CD4-positive, CD25-positive, alpha-beta regulatory T cell (primary cell): ENCODE data around the gene LMX1A. TPM values are rescaled to one million over a fixed set of nuclear protein-coding genes. Genes with fewer than 3 reads are reported as not detected.

Experiments
- ATAC-seq, 2 donors: fragments of 150-1000 bp; cut with Tn5 transposase; one replicate each; pipeline ENCODE4 v1.10.0; 2021; ENCODE audit warnings: low read depth in 2 of 2, moderate number of reproducible peaks in 2 of 2, moderate library complexity in 1 of 2
- DNase-seq, 3 donors: peaks; one replicate each; pipeline versions ENCODE4 v3.0.0 to v3.0.0-alpha.2; 2012 to 2022; ENCODE audit warnings: mixed read lengths in 1 of 3
- H3K27ac ChIP-seq: one replicate; pipeline ENCODE4 v1.7.0; 2013; ENCODE audit warnings: mild to moderate bottlenecking, low read length; ENCODE audit not compliant: insufficient read depth, poor library complexity, severe bottlenecking
- H3K27me3 ChIP-seq: one replicate; pipeline ENCODE4 v1.7.0; 2013; ENCODE audit warnings: low read length; ENCODE audit not compliant: control insufficient read depth, insufficient read depth
- H3K36me3 ChIP-seq: one replicate; pipeline ENCODE4 v1.7.0; 2013; ENCODE audit warnings: mild to moderate bottlenecking, low read length, moderate library complexity; ENCODE audit not compliant: control insufficient read depth, insufficient read depth
- H3K4me1 ChIP-seq: 2 replicates; pipeline ENCODE4 v1.7.0; 2013; ENCODE audit warnings: mild to moderate bottlenecking, low read length; ENCODE audit not compliant: insufficient read depth, control insufficient read depth, poor library complexity, severe bottlenecking
- H3K4me3 ChIP-seq: one replicate; pipeline ENCODE4 v1.7.0; 2013; ENCODE audit warnings: low read depth, mild to moderate bottlenecking, low read length, moderate library complexity
- H3K9me3 ChIP-seq, 2 experiments: 1 replicate in 1 of 2; 2 replicates in 1 of 2; pipeline ENCODE4 v1.7.0; 2013; ENCODE audit warnings: low read length in 2 of 2, mild to moderate bottlenecking in 1 of 2, moderate library complexity in 1 of 2; ENCODE audit not compliant: control insufficient read depth in 2 of 2
- H3K27ac Mint-ChIP-seq, 3 donors: one replicate each; pipeline ENCODE4 v1.8.0; 2020 to 2022; ENCODE audit warnings: mild to moderate bottlenecking in 3 of 3, mixed read lengths in 3 of 3, moderate library complexity in 2 of 3
- H3K27me3 Mint-ChIP-seq: one replicate; pipeline ENCODE4 v1.8.0; 2022; ENCODE audit warnings: mild to moderate bottlenecking, mixed read lengths
- H3K36me3 Mint-ChIP-seq: one replicate; pipeline ENCODE4 v1.8.0; 2020; ENCODE audit warnings: mixed read lengths
- H3K4me1 Mint-ChIP-seq, 4 donors: one replicate each; pipeline ENCODE4 v1.8.0; 2020 to 2022; ENCODE audit warnings: mixed read lengths in 4 of 4, mild to moderate bottlenecking in 1 of 4
- H3K4me3 Mint-ChIP-seq, 4 donors: one replicate each; pipeline ENCODE4 v1.8.0; 2020 to 2022; ENCODE audit warnings: mild to moderate bottlenecking in 4 of 4, mixed read lengths in 4 of 4, moderate library complexity in 3 of 4
- H3K9me3 Mint-ChIP-seq, 7 donors: one replicate each; pipeline ENCODE4 v1.8.0; 2020 to 2022; ENCODE audit warnings: mixed read lengths in 7 of 7, mild to moderate bottlenecking in 3 of 7, moderate library complexity in 2 of 7
- polyA plus RNA-seq, 4 donors: library from polyadenylated mRNA; unstranded; fragments of 300-500 nt; fragmentation: Illumina TruSeq; gene quantifications; one replicate each; pipeline ENCODE4 v1.2.3, GENCODE V29; 2021
- total RNA-seq: library from RNA; stranded (reverse); gene quantifications from one replicate; pipeline ENCODE4 v1.2.3, GENCODE V29; 2022

The LMX1A gene
- total and polyA plus RNA-seq, 5 donors from 2014 or later: not detected

- Mint-ChIP-seq H3K4me1 (no peaks in the 10 kb centered on the region), H3K27ac (no peak overlapping the region), H3K9me3 (peaks cover 0 to 5% (median 0%) of the 10 kb centered on the region in 7 donors), H3K4me3 (no peak overlapping the region), H3K36me3 (no peaks in the 10 kb centered on the region), H3K27me3 (peaks cover 9% of the 10 kb centered on the region)
- H3K36me3 ChIP-seq: no peaks in the 10 kb centered on the region
- H3K9me3 ChIP-seq: peaks cover 0 to 3% of the 10 kb centered on the region in 2 experiments
- no peak overlapping the region for H3K4me3 ChIP-seq
- ATAC-seq: no peak
- no peaks in the 10 kb centered on the region for H3K4me1 ChIP-seq
- no peak for DNase-seq
- no peaks in the 10 kb centered on the region for H3K27me3 ChIP-seq
- H3K27ac ChIP-seq: no peak overlapping the region
Measured at GRCh38 chr1:165161130-165161529, 195.4 kb downstream of the LMX1A start.

GRCh38 chr1:165153182-165153581 lies 203.3 kb downstream of the LMX1A start:
- DNase-seq: no peak
- Histone ChIP-seq H3K27me3 (no peaks in the 10 kb centered on the region), H3K4me3 (no peak overlapping the region), H3K27ac (no peak overlapping the region), H3K4me1 (no peaks in the 10 kb centered on the region), H3K36me3 (no peaks in the 10 kb centered on the region), H3K9me3 (no peaks in the 10 kb centered on the region)
- Mint-ChIP-seq H3K36me3 (no peaks in the 10 kb centered on the region), H3K27me3 (peaks cover 5% of the 10 kb centered on the region), H3K4me3 (no peak overlapping the region), H3K4me1 (no peaks in the 10 kb centered on the region), H3K27ac (no peak overlapping the region), H3K9me3 (no peaks in the 10 kb centered on the region)
- ATAC-seq: no peak

- no peaks in the 10 kb centered on the region for H3K27me3 ChIP-seq
- Mint-ChIP-seq H3K27me3 (peaks cover under 1% of the 10 kb centered on the region), H3K27ac (no peak overlapping the region), H3K9me3 (no peaks in the 10 kb centered on the region), H3K36me3 (no peaks in the 10 kb centered on the region), H3K4me1 (no peaks in the 10 kb centered on the region), H3K4me3 (no peak overlapping the region)
- no peaks in the 10 kb centered on the region for H3K36me3 ChIP-seq
- no peaks in the 10 kb centered on the region for H3K9me3 ChIP-seq
- DNase-seq: no peak
- no peak for ATAC-seq
- no peak overlapping the region for H3K27ac ChIP-seq
- no peak overlapping the region for H3K4me3 ChIP-seq
- H3K4me1 ChIP-seq: no peaks in the 10 kb centered on the region
Measured at GRCh38 chr1:165152727-165153126, 203.8 kb downstream of the LMX1A start.

- H3K27ac ChIP-seq: no peak overlapping the region
- H3K27me3 ChIP-seq: no peaks in the 10 kb centered on the region
- H3K36me3 ChIP-seq: no peaks in the 10 kb centered on the region
- Mint-ChIP-seq H3K9me3 (no peaks in the 10 kb centered on the region), H3K4me3 (no peak overlapping the region), H3K27ac (no peak overlapping the region), H3K4me1 (no peaks in the 10 kb centered on the region), H3K27me3 (no peaks in the 10 kb centered on the region), H3K36me3 (no peaks in the 10 kb centered on the region)
- ATAC-seq (no peak), DNase-seq (no peak)
- H3K4me1 ChIP-seq: no peaks in the 10 kb centered on the region
- H3K4me3 ChIP-seq: no peak overlapping the region
- no peaks in the 10 kb centered on the region for H3K9me3 ChIP-seq
Measured at GRCh38 chr1:165152109-165152508, 204.4 kb downstream of the LMX1A start.

Other genes starting within 250 kb of the LMX1A start
- not detected for gene RXRG, start 88.4 kb upstream of the LMX1A start, total RNA-seq
- gene RXRG, start 88.4 kb upstream of the LMX1A start, polyA plus RNA-seq: under 1 TPM in 1 of 4 donors, not detected in 3; 0.08 TPM
- not detected for gene LRRC52, start 187.3 kb upstream of the LMX1A start, total RNA-seq
- gene LRRC52, start 187.3 kb upstream of the LMX1A start, polyA plus RNA-seq: not detected